Raji (cell line): ENCODE measurements around the gene TMOD1.

ENCODE experiments used
- POLR2A ChIP-seq: IDR thresholded peaks from 2 replicates; pipeline ENCODE4 v1.6.1; 2011; ENCODE audit warnings: low read depth, low read length, control low read depth; ENCODE audit not compliant: insufficient read depth

TMOD1 gene

GRCh38 chr9:97501177-97501971 lies at the start of gene TMOD1:
Gene TMOD1 (plus strand): TSS chr9:97501666. CDS start chr9:97524189, 22,523 bp downstream.
- TF ChIP-seq POLR2A: no peak

DNA sequence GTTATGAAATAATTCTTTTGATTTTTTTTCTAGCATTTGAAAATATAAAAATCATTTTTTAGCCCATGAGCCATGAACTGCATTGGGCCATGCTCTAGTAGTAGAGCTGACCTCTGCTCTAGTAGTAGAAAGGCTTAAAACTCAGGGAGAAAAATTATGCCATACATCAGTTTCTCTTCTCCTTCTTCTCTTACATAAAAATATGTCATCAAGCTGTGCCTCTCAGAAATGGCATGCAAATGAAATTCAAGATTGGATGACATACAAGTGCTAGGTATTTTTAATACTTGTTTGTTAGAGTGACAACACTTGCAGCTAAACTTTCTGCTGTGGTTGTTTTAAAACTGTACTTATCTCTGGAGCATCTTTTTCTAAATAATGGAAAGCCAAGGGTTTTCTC lies 42.1 kb upstream of the TMOD1 start:
- no peak for TF ChIP-seq POLR2A

GRCh38 chr9:97462159-97462558 lies 39.3 kb upstream of the TMOD1 start:
- TF ChIP-seq POLR2A: no peak

DNA sequence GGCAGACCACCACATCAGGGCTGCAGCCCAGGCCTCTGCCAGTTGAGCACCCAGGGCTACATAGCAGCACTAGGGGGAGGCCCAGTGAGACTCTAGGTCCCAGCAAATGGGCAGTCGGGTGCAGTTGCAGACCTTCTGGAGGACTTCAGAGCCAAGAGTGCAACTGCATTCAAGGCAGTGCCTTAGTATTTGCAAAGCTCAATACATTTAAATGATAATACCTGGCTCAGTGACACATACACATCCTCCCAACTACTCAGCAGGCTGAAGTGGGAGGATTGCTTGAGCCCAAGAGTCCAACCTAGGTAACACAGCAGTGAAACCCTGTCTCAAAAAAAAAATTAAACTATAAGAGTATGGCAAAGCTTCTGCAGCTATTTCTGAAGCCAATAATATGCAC lies 38.6 kb upstream of the TMOD1 start:
- TF ChIP-seq POLR2A: no peak

DNA sequence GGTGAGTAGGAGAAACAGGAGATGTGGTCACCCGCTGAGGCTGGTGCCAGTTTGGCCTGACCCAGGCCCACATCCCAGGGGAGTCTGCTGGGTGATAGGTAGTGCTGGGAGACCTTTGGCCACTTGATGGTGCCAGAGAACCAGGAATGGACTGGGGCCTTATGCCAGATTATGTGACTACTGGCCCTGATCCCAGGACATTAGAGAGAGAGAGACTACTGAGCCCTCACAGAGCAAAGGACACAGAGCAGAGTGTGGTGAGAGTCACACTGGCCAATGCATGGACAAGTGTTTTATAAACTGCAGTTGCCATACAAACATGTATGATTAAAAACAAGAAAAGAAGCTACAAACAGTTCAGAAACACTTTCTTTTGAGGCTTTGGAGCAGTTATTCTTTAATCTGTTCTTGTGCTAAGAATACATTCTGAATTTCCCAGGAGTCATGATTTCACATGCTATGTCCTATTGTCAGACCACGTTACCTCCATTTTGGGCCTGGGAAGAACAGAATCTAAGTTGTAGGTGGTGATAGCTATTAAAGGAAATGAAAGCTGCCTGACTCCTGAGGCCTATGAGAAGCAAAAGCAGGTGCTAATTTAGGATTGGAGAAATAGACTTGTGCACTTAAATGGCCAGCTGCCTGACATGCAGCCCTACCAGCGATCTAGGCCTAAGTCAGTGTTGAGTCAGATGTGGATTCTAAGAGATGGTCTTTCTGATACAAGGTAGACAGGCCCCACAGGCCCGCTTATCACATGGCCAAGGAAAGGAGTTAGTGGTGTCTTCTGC lies 32.6 kb upstream of the TMOD1 start:
- no peak for TF ChIP-seq POLR2A

DNA sequence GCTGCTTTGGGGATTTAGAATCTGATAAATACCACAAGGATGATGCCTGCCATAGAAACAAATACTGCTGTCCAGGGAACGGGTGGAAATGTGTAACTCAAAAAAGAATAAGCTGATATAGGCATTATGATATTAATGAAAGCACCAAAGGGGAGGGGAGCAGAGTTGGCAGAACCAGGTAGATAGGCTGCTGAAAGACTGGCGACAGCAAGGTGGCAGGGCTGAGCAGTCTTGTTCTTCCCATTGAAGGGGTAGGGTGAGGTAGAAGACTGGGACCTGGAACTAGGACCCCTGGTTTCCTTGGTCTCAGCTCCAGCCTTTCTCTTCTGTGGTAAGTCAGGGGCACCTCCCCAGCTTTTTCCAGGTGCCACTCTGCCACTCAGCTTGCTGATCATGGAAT lies 31.4 kb upstream of the TMOD1 start:
- TF ChIP-seq POLR2A: no peak

GRCh38 chr9:97473717-97474116 lies 27.7 kb upstream of the TMOD1 start:
- no peak for TF ChIP-seq POLR2A

- no peak for TF ChIP-seq POLR2A
These were observed 27.0 kb upstream of the TMOD1 start for GRCh38 chr9:97474372-97474925.

- TF ChIP-seq POLR2A: no peak
These were observed 26.4 kb upstream of the TMOD1 start for GRCh38 chr9:97475059-97475458.

DNA sequence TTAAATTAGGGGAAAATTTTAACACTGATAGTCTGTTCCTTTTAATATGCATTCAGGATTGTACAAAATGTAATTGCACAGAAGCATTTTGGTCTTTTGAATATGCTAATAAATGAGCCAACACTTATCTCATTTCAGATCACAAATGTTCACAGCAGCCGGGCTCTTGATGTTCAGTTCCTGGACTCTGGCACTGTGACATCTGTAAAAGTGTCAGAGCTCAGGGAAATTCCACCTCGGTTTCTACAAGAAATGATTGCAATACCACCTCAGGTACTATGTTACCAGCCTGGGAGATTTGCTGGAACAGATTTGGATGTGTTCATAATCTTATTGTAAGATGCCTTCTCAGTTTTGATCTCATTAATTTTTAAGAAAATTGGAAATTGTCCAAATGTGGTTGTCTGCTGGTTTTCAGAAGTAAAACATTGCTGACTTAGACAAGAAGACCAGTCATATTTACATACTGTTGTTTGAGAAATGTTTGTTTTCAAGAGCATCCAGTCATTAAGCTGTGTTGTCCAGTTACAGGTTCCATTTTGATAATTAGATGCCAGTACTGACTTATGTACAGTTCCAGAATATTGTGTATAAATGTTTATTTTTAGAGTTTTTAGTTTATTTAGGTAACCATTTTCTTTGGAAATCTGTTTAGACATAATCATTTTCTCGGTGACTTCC lies 23.0 kb upstream of the TMOD1 start:
- TF ChIP-seq POLR2A: no peak

DNA sequence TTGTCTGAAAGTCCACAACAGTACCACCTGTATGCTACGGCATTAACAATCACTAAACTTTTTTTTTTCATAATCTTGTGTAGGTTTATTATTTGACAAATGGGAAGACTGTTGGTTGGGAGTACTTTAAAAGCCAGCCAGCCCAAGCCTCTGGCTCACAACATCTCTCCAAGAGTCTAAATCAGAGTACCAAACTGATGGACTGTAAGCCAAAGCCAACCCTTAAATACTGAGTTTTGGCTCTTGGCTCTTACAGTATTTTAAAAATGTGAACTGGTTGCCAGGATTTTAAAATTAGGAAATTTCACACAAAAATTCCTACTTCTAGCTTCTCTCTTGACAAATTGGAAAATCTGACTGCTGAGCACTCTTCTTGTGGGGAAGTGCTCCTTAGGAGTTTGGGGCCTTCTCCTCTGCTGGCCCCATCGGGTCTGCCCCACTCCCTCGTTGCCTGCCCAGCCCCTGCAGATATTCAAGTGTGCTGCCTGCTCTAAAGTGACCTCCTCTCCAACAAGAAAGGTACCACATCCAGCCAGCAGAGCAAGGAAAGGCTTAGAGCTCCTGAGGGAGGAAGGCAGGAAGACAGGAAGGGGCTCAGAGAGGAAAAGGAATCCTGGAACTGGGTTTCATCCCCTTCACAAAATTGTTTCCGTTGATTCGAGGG lies 21.8 kb upstream of the TMOD1 start:
- TF ChIP-seq POLR2A: no peak

- no peak for TF ChIP-seq POLR2A
These were observed 21.3 kb upstream of the TMOD1 start for GRCh38 chr9:97480174-97480573.

GRCh38 chr9:97480749-97481148 lies 20.7 kb upstream of the TMOD1 start:
- no peak for TF ChIP-seq POLR2A

DNA sequence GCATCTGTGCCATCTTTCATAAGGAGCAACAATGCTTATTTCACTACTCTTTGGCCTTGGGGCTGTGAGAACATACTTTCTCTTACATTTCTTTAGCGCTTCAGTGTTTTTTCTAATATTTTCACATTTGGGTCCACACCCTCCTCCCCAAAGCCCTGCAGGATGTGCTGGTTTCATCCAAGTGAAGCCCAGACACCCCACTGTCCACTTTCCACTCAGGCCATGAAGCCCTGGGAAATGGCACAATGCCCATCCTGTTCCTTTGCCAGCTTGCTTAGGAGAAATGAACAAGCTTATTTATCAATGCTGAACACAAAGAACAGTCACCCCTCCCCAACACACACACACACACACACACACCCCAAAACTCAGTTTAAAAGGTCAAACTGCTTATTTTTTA lies 17.3 kb upstream of the TMOD1 start:
- TF ChIP-seq POLR2A: no peak

DNA sequence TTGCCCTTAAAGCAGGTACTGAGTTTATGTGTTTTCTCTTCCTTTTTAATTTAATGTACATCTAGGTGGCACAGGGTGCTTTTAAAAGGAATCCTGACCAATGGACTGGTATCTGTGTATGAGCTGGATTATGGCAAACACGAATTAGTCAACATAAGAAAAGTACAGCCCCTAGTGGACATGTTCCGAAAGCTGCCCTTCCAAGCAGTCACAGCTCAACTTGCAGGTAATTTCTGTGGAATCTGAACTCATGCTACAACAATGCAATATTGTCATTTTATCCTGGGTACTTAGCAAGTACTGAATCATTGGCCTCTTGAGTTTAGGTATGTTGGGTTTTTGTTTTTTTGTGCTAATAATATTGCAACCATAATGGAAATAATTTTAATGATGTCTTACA lies 14.4 kb upstream of the TMOD1 start:
- TF ChIP-seq POLR2A: no peak

DNA sequence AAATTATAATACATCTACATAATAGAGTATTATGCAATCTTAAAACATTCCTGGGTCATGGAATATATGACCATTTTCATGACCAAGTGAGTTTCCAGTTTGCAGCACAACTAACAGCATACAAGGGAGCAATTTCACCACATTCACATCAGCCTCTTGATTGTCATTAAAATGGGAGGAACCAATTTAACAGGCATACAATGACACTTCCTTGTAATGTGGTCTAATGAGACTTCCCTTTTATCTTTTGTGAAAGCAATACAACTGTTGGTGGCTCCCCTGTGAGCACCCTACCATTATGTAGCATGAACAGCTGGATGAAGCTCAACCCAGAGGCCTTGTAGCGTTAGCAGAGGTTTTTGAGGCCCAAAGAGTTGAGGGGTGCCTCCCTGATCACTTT lies 13.6 kb upstream of the TMOD1 start:
- TF ChIP-seq POLR2A: no peak
